Umbilical cord (tissue), 2 donors: ENCODE data around the gene DCXR. TPM values are rescaled to one million over a fixed set of nuclear protein-coding genes. Genes with fewer than 3 reads are reported as not detected.
"Not testable (repeated sequence)": the region's sequence is repeated elsewhere in the genome, so short reads cannot be mapped to it uniquely, and the experiment has no call there.

Experiments used
- DNase-seq: peaks from one replicate; pipeline ENCODE4 v3.0.0-alpha.2; 2015; ENCODE audit warnings: low spot score
- total RNA-seq: library from RNA; depleted of rRNA; stranded (reverse); fragments of >200 nt; gene quantifications from one replicate; pipeline ENCODE4 v1.2.3, GENCODE V29; 2014; ENCODE audit warnings: low replicate concordance; ENCODE audit not compliant: insufficient read depth

Gene DCXR
- total RNA-seq, 1 donor from 2014 or later = 22.4 TPM

DNA sequence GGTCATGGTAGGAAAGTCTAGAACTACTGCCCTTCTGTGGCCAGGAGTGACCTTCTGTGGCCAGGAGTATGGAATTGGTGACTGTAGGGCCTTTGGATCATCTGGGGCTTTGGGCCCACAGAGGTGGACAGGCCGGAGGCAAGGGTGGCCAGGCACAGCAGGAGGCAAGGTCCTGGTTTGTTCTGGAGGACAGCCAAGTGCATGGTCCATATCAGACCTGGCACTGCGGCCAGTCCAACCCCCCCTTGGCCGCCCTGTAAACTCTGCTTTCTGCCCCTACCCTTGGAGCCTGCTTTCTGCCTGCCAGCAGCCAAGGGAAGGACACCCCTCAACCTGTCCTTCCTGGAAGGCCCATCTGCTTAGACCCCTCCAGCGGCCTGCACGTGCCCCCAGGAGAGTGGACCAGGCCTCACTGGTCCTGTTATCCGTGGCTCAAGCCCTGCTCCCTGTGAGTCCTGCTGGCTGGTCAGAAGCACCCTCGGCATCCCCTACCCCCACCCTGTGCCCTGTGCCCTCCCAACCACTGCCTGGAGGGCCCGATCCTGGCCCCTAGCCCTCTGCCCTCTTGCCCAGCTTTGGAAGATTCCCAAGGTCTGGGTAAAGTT is 2.3 kb upstream of the DCXR start:
- DNase-seq = no peak

DNA sequence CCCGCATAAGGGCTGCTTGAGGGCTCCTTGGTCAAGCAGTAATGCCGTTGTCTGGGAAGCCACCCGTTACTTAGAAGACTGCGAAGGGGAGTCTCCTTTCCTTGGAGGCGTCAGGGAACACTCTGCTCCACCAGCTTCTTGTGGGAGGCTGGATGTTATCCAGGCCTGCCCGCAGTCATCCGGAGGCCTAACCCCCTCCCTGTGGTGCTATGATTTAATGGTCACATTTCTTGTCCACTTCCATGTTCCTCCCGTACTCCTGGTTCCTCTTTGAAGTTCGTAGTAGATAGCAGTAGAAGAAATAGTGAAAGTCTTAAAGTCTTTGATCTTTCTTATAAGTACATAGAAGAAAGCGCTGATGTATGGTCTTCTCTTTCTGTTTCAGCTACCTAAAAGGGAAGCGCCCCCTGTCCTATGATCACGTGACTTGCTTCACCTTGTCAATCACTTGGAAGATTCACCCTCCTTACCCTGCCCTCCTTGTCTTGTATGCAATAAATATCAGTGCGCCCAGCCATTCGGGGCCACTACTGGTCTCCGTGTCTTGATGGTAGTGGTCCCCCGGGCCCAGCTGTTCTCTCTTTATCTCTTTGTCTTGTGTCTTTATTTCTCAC is 1.4 kb upstream of the DCXR start:
- not testable (repeated sequence) for DNase-seq

DNA sequence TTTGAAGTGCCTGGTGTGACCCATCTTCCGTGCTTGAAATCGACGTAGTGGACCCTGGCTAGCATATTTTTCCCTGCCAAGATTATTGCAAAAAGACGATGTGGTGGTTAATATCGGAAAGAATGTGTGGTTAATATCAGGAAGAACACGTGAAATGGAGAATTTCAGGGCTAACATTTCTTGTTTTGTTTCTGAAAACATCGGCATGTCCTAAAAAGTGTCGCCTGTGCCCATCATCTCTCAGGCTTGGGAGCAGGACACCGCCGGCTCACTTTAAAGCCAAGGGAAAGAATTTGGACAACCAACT is 345 bp upstream of the DCXR start:
- no peak for DNase-seq

DNA sequence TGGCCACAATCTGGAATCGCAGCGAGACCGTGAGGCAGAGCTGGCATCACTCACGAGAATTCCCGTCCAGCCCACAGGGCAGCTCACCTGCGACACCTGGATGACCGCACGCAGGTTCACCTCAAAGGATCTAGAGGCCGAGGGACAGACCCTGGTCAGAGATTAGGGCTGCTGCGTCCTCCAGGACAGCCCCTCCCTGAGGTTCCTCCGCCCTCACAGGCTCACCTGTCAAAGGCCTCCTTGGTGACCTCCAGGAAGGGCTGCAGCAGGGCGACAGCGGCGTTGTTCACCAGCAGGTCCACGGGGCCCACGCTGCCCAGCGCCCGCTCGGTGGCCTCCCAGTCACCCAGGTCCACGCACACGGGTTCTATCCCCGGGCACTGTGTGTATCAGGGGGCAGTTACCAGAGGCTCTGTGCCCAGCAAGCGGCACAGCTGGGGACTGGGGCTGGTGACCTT is 834 bp downstream of the DCXR start:
- no peak for DNase-seq

DNA sequence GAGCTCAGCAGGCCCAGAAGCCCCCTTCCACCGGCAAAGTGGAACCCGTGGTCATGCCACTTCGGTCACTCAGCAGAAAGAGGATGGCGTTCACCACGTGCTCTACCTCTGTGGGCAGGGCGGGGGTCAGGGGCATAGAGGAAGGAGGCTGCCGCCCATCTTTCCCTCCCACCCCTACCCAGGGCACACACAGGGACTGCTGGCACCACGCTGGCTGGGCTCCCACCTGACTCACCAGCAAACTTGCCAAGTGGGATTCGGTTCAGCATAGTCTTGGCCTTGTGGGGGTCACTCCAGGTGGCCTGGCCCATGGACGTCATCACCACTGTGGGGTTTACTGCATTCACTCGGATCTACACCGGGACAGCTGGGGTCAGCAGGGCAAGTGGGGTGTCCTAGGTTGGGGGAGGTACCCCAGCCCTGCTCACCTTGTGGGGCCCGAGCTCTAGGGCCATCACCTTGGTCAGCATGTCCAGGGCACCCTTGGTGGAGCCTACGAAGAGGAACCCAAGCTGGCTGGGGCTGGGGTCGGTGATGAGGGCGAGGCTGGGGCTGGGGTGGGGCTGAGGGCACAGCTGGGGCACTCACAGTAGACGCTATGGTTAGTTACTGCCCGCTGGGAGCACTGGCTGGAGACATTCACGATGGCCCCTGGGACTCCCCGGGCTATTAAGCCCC is 1.4 kb downstream of the DCXR start:
- DNase-seq = no peak

DNA sequence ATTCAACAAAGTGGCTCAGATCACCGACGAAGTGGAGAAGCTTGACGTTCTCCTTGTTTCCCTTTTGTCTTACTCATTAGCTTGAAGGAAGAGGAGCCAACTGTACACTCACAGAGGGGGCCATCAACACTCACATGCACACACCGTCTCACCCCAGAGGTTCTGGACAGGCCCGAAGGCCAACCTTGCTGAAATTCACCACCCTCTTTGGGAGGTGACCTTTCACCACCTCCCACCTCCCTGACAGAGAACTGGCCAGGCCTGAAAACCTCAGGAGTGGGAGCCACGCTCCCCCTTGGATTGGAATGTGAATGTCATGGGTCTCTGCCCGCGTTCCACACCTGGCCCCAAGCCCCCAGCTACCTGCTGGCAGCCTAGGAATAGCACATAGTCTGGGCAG is 2.0 kb downstream of the DCXR start:
- DNase-seq = no peak

DNA sequence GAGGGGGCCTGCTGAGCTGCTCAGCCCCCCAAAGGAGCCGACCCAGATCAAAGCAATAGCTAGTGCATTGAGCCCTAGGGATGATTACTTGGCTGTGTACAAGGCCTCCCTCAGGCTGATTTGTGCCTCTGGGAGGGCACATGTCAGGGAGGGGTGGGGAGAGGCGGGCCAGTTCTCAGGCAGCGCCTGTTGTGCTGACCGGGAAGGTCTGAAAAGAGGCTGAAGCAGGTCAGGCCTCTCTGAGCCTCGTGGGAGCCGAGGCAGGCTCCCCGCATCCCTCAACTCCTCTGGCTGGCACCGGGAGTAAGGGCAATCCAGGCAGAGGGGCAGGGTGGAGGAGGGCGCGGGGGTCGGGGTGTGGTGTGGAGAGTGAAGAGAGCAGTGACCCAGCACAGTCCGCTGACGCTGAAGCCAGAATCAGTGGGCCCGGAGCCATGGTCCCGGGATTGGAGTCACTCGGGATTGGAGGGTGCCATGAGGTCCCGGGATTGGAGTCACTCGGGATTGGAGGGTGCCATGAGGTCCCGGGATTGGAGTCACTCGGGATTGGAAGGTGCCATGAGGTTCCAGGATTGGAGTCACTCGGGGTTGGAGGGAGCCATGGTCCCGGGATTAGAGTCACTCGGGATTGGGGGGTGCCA is 3.0 kb downstream of the DCXR start:
- DNase-seq = no peak

DNA sequence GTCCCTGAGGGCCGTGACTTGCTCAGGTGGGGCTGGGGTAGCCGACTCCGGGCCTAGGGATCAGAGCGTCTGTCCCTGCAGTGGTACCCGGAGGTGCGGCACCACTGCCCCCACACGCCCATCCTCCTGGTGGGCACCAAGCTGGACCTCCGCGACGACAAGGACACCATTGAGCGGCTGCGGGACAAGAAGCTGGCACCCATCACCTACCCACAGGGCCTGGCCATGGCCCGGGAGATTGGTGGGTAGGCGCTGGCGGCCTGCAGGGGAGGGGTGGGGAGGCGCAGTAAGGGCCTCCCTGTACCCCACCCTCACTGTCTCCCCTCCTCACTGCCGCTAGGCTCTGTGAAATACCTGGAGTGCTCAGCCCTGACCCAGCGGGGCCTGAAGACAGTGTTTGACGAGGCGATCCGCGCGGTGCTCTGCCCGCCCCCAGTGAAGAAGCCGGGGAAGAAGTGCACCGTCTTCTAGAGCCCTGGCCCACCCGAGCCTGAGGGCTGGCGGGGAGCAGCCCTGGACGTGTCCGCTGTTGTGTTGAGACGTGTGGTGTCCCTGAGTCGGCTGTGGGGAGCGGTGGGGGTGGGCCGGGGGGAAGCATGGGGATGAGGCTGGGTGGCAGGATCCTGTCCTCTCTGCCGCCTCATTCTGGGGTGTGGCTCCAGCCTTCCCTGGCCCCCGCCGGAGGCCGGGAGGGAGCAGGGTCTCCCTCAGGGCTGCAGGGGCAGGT is 4.0 kb downstream of the DCXR start:
- no peak for DNase-seq

DNA sequence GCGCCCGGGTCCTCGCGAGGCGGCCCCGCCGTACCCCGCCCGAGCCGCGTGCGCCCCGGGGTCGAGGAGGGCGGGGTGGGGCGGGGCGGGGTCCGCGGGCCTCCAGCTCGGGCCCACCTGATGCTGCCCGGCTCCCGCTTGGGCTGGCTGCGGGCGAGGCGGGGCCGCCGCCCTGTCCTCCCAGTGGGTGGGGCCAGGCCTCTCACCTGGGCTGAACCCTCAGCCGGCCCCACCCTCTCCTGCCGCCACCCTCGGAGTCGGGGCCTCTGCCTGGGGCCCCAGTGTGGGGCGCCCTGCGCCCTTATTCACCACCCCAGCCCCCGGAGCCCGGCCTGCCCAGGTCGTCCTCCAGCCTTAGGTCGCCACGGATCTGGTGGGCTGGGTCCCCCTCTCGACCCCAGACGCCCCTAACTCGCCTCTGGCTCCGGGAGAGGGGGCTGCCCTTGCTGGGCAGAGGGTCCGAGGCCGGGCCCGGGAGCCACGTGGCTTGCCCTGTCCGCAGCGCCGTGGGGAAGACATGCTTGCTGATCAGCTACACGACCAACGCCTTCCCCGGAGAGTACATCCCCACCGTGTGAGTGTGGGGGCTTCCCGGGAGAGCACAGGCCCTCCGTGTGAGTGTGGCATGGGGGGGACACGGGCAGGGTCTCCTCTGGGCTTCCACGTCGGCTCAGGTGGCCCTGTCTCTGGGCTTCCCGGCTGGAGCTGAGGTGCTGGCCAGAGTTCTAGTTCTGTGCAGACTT is 5.4 kb downstream of the DCXR start:
- no peak for DNase-seq

DNA sequence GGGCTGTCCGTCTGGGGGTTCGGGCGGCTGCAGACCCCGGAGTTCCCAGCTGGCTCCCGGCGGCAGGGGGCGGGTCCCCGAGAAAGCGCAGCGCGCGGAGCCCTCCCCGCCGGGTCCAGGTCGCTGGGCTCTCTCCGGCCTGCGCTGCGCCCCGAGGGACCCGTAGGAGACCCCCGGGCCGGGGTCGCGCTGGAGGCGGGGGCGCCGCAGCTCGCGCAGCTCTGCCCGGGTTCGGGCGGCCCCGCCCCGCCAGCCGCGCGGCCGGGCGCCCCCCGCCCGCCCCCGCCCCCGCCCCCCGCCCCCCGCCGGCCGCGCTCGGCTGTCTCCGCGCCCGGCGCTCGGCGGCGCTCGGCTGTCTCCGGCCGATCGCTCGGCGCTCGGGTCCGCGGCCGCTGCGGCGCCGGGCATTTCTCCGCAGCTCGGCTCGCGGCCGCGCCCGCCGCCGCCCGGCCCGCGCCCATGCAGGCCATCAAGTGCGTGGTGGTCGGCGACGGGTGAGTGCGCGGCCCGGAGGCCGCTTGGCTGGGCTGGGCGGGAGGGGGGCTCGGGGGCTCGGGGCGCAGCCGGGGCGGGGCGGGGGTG is 6.1 kb downstream of the DCXR start, which contains the start of gene RAC3:
Gene RAC3 (plus strand): TSS at position 376 of the 582 bp plus-strand sequence. CDS start 84 bp downstream, at position 460.
- DNase-seq = no peak

DNA sequence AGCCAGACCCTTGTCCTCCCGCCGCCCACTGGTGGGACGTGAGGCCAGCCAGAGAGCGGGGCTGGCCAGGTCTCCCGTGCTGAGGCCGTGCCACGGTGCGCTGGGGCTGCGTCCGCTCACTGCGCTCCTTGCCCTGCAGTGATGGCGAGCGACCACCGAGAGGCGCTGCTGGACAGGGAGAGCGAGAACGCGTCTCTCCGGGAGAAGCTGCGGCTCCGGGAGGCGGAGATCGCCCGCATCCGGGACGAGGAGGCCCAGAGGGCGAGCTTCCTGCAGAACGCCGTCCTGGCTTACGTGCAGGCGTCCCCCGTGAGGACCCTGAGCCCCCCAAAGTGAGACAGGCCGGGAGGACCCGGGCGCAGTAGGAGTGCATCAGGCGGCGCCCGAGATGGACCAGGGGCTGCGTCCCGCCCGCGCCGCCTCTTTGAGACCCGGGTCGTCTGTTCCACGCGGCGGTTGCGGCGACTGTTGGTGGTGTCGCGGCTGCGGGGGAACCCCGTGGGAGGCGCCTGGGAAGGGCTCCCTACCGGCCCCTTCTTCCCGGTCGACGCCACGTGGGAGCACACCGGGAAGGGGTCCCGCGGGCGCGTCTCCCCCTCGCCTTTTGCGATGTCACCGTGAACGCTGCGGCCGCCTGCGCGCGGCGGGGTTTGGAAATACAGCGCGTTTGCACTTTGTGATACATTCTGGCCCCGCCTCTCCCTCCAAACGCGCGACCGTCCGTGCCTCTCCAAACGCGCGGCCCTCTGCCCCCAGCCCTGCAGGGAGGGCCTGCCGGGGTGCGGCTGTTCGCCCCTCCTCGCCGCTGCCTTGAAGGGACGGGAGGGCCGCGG is 6.8 kb downstream of the DCXR start:
- DNase-seq = peak; percentile 78

DNA sequence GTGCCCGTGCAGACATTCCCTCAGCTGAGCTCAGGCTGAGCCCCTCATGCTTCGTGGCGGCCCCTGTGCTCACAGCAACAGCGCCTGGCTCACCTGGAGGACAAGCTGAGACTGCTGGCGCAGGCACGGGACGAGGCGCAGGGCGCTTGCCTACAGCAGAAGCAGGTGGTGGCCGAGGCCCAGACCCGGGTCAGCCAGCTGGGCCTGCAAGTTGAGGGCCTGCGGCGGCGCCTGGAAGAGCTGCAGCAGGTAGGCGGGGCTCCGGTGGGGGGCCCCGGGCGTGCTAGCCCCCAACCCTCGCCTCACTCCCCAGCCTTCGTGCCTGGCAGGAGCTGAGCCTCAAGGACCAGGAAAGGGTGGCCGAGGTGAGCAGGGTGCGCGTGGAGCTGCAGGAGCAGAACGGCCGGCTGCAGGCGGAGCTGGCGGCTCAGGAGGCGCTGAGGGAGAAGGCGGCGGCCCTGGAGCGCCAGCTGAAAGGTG is 7.5 kb downstream of the DCXR start:
- no peak for DNase-seq

DNA sequence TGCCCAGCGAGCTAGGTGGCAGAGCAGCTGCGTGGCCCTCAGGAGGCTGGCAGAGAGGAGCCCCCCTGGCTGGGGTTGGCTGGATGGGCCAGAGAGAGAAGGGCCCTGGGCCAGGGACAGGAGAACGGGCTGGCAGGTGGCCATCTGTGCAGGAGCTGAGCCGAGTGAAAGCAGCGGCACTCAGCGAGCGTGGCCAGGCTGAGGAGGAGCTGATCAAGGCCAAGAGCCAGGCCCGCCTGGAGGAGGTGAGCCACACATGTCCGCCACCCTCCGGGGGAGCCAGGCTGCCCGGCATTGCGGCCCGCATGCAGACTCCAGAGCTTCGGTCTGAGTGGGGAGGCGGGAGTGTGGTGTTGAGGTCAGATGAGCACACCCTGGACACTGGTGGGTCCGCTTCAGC is 8.1 kb downstream of the DCXR start:
- DNase-seq = no peak

DNA sequence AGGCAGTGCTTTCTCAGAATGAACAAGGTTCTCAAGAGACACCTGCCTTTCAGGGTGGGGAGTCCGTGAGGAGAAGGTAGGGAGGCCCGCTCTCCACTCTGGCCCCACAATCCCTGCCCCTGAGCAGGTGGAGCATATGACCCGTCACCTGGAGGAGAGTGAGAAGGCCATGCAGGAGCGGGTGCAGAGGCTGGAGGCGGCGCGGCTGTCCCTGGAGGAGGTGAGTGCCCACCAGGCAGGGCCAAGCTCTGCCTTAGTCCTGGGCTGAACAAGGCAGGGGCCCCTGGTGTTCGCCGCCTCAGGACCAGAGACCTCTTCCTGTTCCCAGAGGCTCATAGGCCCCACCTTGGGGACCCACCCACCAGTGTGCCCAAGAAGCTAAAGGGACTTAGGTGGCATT is 8.5 kb downstream of the DCXR start:
- no peak for DNase-seq

DNA sequence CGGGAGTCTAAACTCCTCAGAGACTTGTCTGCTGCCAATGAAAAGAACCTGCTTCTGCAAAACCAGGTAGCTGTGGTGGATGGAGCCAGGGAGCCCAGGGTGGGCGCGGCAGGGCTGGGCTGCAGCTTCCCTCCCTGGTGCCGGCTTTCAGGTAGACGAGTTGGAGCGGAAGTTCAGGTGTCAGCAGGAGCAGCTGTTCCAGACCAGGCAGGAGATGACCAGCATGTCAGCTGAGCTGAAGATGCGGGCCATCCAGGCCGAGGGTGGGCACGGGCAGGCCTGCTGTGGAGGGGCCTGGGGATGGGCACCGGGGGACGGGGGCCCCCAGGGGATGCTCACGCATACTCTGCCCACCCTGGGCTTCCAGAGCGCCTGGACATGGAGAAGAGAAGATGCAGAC is 9.3 kb downstream of the DCXR start:
- no peak for DNase-seq

DNA sequence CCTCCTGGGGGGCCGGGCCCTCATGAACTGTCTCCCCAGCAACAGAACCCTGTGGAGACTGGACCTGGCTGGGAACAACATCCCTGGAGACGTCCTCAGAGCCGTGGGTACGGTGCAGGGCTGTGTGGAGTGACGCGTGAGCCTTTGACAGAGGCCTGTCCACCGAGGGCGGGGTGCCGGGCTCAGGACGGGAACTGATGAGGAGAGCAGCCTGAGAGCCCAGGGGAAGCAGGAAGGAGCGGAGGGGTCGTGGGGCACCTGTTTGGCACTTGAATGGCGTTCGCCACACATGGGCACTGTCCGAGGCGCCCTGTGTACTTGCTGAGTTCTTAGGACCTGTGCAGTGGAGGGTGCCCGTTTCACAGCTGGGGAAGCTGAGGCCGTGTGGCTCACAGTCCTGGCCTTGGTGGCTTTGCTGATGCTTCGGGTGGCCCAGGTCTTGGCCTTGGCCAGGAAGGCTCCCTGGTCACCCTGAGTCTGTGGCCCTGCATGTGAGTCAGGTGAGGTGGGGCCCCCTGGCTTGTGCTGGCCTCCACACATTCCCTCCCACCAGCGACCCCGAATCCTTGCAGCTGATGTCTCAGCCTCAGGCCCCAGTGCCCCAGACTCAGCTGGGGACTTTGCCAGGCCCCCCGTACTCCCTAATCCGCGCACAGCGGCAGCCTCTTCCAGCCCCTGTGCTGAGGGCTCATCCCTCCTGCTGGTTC is 11.9 kb downstream of the DCXR start:
- no peak for DNase-seq

DNA sequence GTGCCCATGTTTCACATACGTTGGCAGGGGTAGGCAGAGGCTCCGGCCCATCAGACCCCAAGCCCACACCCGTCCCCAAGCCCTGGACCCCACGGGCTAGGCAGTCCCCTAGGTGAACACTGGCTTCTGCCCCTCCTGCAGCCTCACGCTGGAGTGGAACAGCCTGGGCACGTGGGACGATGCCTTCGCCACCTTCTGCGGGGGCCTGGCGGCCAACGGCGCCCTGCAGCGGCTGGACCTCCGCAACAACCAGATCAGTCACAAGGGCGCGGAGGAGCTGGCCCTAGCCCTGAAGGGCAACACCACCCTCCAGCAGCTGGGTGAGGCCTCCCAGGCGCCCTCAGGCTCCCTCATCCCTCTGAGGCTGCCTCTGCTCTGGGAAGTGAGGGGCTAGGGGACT is 12.6 kb downstream of the DCXR start:
- no peak for DNase-seq

DNA sequence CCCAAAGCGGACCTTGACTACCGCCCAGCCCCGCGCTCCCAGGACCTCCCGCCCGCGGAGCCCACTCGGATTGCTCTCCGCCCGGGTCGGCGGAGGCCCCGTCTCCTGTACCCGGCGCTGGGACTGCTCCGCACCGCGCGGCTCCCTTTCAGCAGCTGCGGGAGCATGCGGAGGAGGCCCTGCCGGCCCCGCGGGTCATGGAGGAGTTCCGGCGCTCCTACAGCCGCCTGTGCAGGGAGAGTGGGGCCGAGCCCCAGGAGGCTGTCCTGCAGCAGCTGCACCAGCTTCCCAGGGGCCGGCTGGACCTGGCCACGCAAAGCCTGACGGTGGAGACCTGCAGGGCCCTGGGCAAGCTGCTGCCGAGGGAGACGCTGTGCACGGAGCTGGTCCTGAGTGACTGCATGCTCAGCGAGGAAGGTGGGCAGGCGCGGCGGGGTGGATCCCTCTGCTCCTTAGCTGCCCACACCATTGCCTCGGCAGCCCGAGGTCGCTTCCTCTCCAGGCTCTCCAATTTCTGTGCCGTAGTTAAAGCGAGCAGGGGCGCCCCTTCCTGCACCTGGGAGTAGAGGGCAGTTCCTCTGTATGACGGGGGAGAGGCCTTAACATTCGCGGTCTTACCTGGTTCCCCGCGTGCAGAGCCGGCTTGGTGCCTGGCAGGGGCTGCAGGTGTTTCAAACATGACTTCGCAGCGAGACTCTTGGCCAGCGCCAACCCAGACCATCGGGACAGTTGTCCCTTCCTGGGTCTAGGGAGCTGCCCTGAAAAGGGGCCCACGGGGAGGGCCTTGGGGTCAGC is 13.9 kb downstream of the DCXR start:
- no peak for DNase-seq
